Memory B cell (primary cell): Measurements from ENCODE around the gene TSPY4.
"Not testable (repeated sequence)": the region's sequence is repeated elsewhere in the genome, so short reads cannot be mapped to it uniquely, and the experiment has no call there.

Experiments used
- ATAC-seq: fragments of 150-1000 bp; cut with Tn5 transposase; 2 replicates; pipeline ENCODE4 v1.10.0; 2021; ENCODE audit warnings: low read depth, mild to moderate bottlenecking, moderate library complexity
- DNase-seq, 2 donors: peaks; one replicate each; pipeline ENCODE4 v3.0.0; 2022; ENCODE audit warnings: low spot score in 2 of 2
- H3K27ac Mint-ChIP-seq: one replicate; pipeline ENCODE4 v1.8.0; 2022; ENCODE audit warnings: mild to moderate bottlenecking, moderate library complexity, mixed read lengths
- H3K27me3 Mint-ChIP-seq: one replicate; pipeline ENCODE4 v1.8.0; 2022; ENCODE audit warnings: mixed read lengths
- H3K36me3 Mint-ChIP-seq: one replicate; pipeline ENCODE4 v1.8.0; 2022; ENCODE audit warnings: mild to moderate bottlenecking, mixed read lengths
- H3K4me1 Mint-ChIP-seq: one replicate; pipeline ENCODE4 v1.8.0; 2022; ENCODE audit warnings: mixed read lengths
- H3K4me3 Mint-ChIP-seq: one replicate; pipeline ENCODE4 v1.8.0; 2022; ENCODE audit warnings: mild to moderate bottlenecking, moderate library complexity, mixed read lengths
- H3K9me3 Mint-ChIP-seq: one replicate; pipeline ENCODE4 v1.8.0; 2022; ENCODE audit warnings: mixed read lengths

Gene TSPY4, protein sequence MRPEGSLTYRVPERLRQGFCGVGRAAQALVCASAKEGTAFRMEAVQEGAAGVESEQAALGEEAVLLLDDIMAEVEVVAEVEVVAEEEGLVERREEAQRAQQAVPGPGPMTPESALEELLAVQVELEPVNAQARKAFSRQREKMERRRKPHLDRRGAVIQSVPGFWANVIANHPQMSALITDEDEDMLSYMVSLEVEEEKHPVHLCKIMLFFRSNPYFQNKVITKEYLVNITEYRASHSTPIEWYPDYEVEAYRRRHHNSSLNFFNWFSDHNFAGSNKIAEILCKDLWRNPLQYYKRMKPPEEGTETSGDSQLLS

DNA sequence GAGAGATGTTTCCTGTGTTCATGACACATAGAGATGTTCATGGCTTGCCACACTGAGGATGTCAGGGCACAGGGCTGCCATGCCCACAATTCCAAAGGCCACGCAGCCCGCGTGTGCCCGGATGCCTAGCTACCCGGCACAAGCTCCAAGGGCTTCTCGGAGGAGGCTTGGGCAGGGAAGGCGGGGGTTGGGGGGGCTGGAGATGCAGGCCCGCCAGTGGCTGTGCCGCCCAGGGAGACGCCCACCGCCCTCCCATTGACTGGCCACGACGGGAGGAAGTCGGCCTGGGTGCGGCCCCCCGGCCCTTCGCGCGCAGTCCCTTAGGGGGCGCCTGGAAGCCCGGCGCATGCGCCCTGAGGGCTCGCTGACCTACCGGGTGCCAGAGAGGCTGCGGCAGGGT is at the start of gene TSPY4:
TSS of gene TSPY4 (plus strand) at position 301 of the 400 bp plus-strand sequence. CDS start at position 347, 46 bp downstream.
- H3K36me3 Mint-ChIP-seq, H3K27ac Mint-ChIP-seq, H3K4me1 Mint-ChIP-seq, H3K9me3 Mint-ChIP-seq, H3K27me3 Mint-ChIP-seq, H3K4me3 Mint-ChIP-seq, DNase-seq, ATAC-seq: not testable (repeated sequence)

DNA sequence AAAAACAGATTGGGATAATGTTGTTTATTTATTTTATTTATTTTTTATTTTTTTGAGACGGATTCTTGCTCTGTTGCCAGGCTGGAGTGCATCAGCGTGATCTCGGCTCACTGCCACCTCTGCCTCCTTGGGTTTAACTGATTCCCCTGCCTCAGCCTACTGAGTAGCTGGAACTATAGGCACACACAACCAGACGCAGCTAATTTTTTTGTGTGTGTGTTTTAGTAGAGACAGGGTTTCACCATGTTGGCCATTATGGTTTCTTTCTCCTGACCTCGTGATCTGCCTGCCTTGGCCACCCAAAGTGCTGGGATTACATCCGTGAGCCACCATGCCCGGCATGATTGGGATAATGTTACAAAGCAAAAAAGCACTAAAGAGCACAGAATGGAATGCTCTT is 16.3 kb upstream of the TSPY4 start:
- Mint-ChIP-seq H3K27ac (no peak overlapping the region), H3K9me3 (no peaks in the 10 kb centered on the region), H3K4me1 (no peaks in the 10 kb centered on the region), H3K27me3 (no peaks in the 10 kb centered on the region), H3K4me3 (no peak overlapping the region), H3K36me3 (no peaks in the 10 kb centered on the region)
- no peak for ATAC-seq
- no peak for DNase-seq

DNA sequence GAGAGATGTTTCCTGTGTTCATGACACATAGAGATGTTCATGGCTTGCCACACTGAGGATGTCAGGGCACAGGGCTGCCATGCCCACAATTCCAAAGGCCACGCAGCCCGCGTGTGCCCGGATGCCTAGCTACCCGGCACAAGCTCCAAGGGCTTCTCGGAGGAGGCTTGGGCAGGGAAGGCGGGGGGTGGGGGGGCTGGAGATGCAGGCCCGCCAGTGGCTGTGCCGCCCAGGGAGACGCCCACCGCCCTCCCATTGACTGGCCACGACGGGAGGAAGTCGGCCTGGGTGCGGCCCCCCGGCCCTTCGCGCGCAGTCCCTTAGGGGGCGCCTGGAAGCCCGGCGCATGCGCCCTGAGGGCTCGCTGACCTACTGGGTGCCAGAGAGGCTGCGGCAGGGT is 20.2 kb downstream of the TSPY4 start, which contains the start of gene TSPY8:
TSS of gene TSPY8 (plus strand) at position 301 of the 400 bp plus-strand sequence. CDS start at position 347, 46 bp downstream.
- DNase-seq, H3K27me3 Mint-ChIP-seq, H3K9me3 Mint-ChIP-seq, H3K36me3 Mint-ChIP-seq, H3K4me1 Mint-ChIP-seq, ATAC-seq, H3K4me3 Mint-ChIP-seq, H3K27ac Mint-ChIP-seq: not testable (repeated sequence)
